Suprapubic skin (tissue), 4 donors: ENCODE data around the gene CTNNA2. TPM values are rescaled to one million over a fixed set of nuclear protein-coding genes. Genes with fewer than 3 reads are reported as not detected.

ENCODE experiments used
- DNase-seq, 2 donors: peaks; one replicate each; pipeline ENCODE4 v3.0.0-alpha.2; 2019; ENCODE audit warnings: low spot score in 2 of 2
- H3K27ac ChIP-seq: fragments of 200-600 bp; sonication (generic); one replicate; pipeline ENCODE4 v1.5.1; 2019
- H3K27me3 ChIP-seq: fragments of 200-600 bp; sonication (generic); one replicate; pipeline ENCODE4 v1.5.1; 2019
- H3K36me3 ChIP-seq: fragments of 200-600 bp; sonication (generic); one replicate; pipeline ENCODE4 v1.5.1; 2019
- H3K4me1 ChIP-seq: fragments of 200-600 bp; sonication (generic); one replicate; pipeline ENCODE4 v1.5.1; 2019
- H3K4me3 ChIP-seq: fragments of 200-600 bp; sonication (generic); one replicate; pipeline ENCODE4 v1.5.1; 2019; ENCODE audit warnings: mild to moderate bottlenecking
- H3K9me3 ChIP-seq: fragments of 200-600 bp; sonication (generic); one replicate; pipeline ENCODE4 v1.5.1; 2019
- CTCF ChIP-seq, 2 donors: fragments of 200-600 bp in 1 of 2; fragments of 450-650 bp in 1 of 2; sonication (generic) in 1 of 2; IDR thresholded peaks; one replicate each; pipeline ENCODE4 v1.5.1; 2016 to 2019; ENCODE audit warnings: antibody characterized with exemption in 2 of 2, mild to moderate bottlenecking in 1 of 2, moderate library complexity in 1 of 2
- EP300 ChIP-seq: sonication (generic); formaldehyde crosslinking; IDR thresholded peaks from one replicate; pipeline ENCODE4 v1.6.1; 2017; ENCODE audit warnings: antibody characterized with exemption
- POLR2A ChIP-seq, 2 donors: fragments of 450-650 bp; IDR thresholded peaks; one replicate each; pipeline ENCODE4 v1.6.1; 2017; ENCODE audit warnings: antibody characterized with exemption in 2 of 2, mild to moderate bottlenecking in 2 of 2, moderate library complexity in 2 of 2
- POLR2AphosphoS5 ChIP-seq, 3 donors: sonication (generic); formaldehyde crosslinking; IDR thresholded peaks; one replicate each; pipeline ENCODE4 v1.6.1; 2017; ENCODE audit warnings: antibody characterized with exemption in 3 of 3
- WGBS: methylation state at CpG from one replicate; pipeline ENCODE4 v1.1.5; 2018; 5-methylcytosine and 5-hydroxymethylcytosine counted together
- total RNA-seq, 4 donors: library from RNA; depleted of rRNA; stranded (reverse); fragments of >200 nt; gene quantifications; one replicate each; pipeline ENCODE4 v1.1.0, GENCODE V29; 2016

CTNNA2 gene
- total RNA-seq, 4 donors from 2014 or later, result 0.15 to 0.21 TPM; not detected in 2

GRCh38 chr2:80429251-80429650, 916.4 kb downstream of the CTNNA2 start:
- H3K4me1 ChIP-seq, result no peaks in the 10 kb centered on the region
- H3K4me3 ChIP-seq, result no peak overlapping the region
- H3K9me3 ChIP-seq, result no peaks in the 10 kb centered on the region
- no peak overlapping the region for H3K27ac ChIP-seq
- H3K27me3 ChIP-seq, result no peaks in the 10 kb centered on the region
- H3K36me3 ChIP-seq, result no peaks in the 10 kb centered on the region
- TF ChIP-seq POLR2AphosphoS5 (IDR thresholded peaks at IDR 0.05) (no peak), EP300 (no peak), CTCF (IDR thresholded peaks at IDR 0.05) (no peak), POLR2A (IDR thresholded peaks at IDR 0.05) (no peak)
- WGBS, result 66% methylated on average over 2 of the region's 2 CpGs
- DNase-seq, result no peak

- TF ChIP-seq EP300 (no peak), POLR2AphosphoS5 (IDR thresholded peaks at IDR 0.05) (no peak), POLR2A (IDR thresholded peaks at IDR 0.05) (no peak), CTCF (IDR thresholded peaks at IDR 0.05) (no peak)
- 88% methylated on average over 5 of the region's 5 CpGs for WGBS
- Histone ChIP-seq H3K4me3 (no peak overlapping the region), H3K4me1 (no peaks in the 10 kb centered on the region), H3K27ac (no peak overlapping the region), H3K36me3 (no peaks in the 10 kb centered on the region), H3K9me3 (no peaks in the 10 kb centered on the region), H3K27me3 (no peaks in the 10 kb centered on the region)
- DNase-seq, result no peak
Observed at GRCh38 chr2:80437959-80438358, 925.1 kb downstream of the CTNNA2 start.

GRCh38 chr2:80438686-80439085, 925.8 kb downstream of the CTNNA2 start:
- Histone ChIP-seq H3K27ac (no peak overlapping the region), H3K9me3 (no peaks in the 10 kb centered on the region), H3K4me1 (no peaks in the 10 kb centered on the region), H3K4me3 (no peak overlapping the region), H3K36me3 (no peaks in the 10 kb centered on the region), H3K27me3 (no peaks in the 10 kb centered on the region)
- no peak for DNase-seq
- no peak for TF ChIP-seq EP300
- TF ChIP-seq CTCF (IDR thresholded peaks at IDR 0.05), result no peak
- TF ChIP-seq POLR2AphosphoS5 (IDR thresholded peaks at IDR 0.05), result no peak
- TF ChIP-seq POLR2A (IDR thresholded peaks at IDR 0.05), result no peak
- 59% methylated on average over 2 of the region's 2 CpGs for WGBS

- Histone ChIP-seq H3K4me1 (no peaks in the 10 kb centered on the region), H3K9me3 (no peaks in the 10 kb centered on the region), H3K36me3 (no peaks in the 10 kb centered on the region), H3K4me3 (no peak overlapping the region), H3K27me3 (no peaks in the 10 kb centered on the region), H3K27ac (no peak overlapping the region)
- WGBS, result 84% methylated on average over 7 of the region's 7 CpGs
- DNase-seq, result no peak
- no peak for TF ChIP-seq POLR2AphosphoS5 (IDR thresholded peaks at IDR 0.05)
- no peak for TF ChIP-seq POLR2A (IDR thresholded peaks at IDR 0.05)
- TF ChIP-seq EP300, result no peak
- no peak for TF ChIP-seq CTCF (IDR thresholded peaks at IDR 0.05)
Observed at GRCh38 chr2:80454628-80455027, 941.8 kb downstream of the CTNNA2 start.

- H3K27me3 ChIP-seq, result no peaks in the 10 kb centered on the region
- no peak for TF ChIP-seq POLR2AphosphoS5 (IDR thresholded peaks at IDR 0.05)
- TF ChIP-seq CTCF (IDR thresholded peaks at IDR 0.05), result no peak
- no peak for TF ChIP-seq POLR2A (IDR thresholded peaks at IDR 0.05)
- TF ChIP-seq EP300, result no peak
- DNase-seq, result no peak
- no peak overlapping the region for H3K4me3 ChIP-seq
- no peak overlapping the region for H3K27ac ChIP-seq
- WGBS, result 74% methylated on average over 5 of the region's 5 CpGs
- no peaks in the 10 kb centered on the region for H3K4me1 ChIP-seq
- H3K9me3 ChIP-seq, result no peaks in the 10 kb centered on the region
- no peaks in the 10 kb centered on the region for H3K36me3 ChIP-seq
Observed at GRCh38 chr2:80459028-80459427, 946.2 kb downstream of the CTNNA2 start.
